Calu3 (cell line): Measurements from ENCODE around the gene GFRA1. TPM values are rescaled to one million over a fixed set of nuclear protein-coding genes. Genes with fewer than 3 reads are reported as not detected.

ENCODE experiments used
- BruUV-seq: library from RNA; stranded (reverse); fragments of 400-500 nt; replicated peaks from 2 replicates; lab custom pipeline; 2021; lab: Mats Ljungman, UMichigan
- CTCF ChIA-PET: fragments of 300-600 bp; sonication (Branson Sonifier 250); formaldehyde crosslinking; loops from one replicate; lab custom pipeline; 2022; ENCODE audit warnings: antibody characterized with exemption; lab: Charles Lee
- DNase-seq: peaks from one replicate; pipeline ENCODE4 v3.0.0; 2022
- H3K27ac Mint-ChIP-seq: one replicate; pipeline ENCODE4 v1.8.0; 2022; ENCODE audit warnings: mixed read lengths; ENCODE audit not compliant: unreplicated experiment
- H3K27me3 Mint-ChIP-seq: one replicate; pipeline ENCODE4 v1.8.0; 2022; ENCODE audit warnings: mixed read lengths; ENCODE audit not compliant: unreplicated experiment
- H3K36me3 Mint-ChIP-seq: one replicate; pipeline ENCODE4 v1.8.0; 2022; ENCODE audit warnings: mild to moderate bottlenecking, moderate library complexity, mixed read lengths; ENCODE audit not compliant: insufficient read depth, unreplicated experiment
- H3K4me1 Mint-ChIP-seq: one replicate; pipeline ENCODE4 v1.8.0; 2022; ENCODE audit warnings: mild to moderate bottlenecking, low read depth, mixed read lengths; ENCODE audit not compliant: unreplicated experiment
- H3K4me3 Mint-ChIP-seq: one replicate; pipeline ENCODE4 v1.8.0; 2022; ENCODE audit warnings: mild to moderate bottlenecking, low read depth, moderate library complexity, mixed read lengths; ENCODE audit not compliant: unreplicated experiment
- H3K9me3 Mint-ChIP-seq: one replicate; pipeline ENCODE4 v1.8.0; 2022; ENCODE audit warnings: low read depth, mixed read lengths; ENCODE audit not compliant: unreplicated experiment
- intact Hi-C: fragments of 100-400 bp; cut with micrococcal nuclease; formaldehyde crosslinking; loops from one replicate; pipeline ENCODE4 v1.10.0; 2022; ENCODE audit not compliant: unreplicated experiment
- total RNA-seq: library from RNA; stranded (reverse); gene quantifications from 2 replicates; pipeline ENCODE4 v1.2.3, GENCODE V29; 2022
- TF ChIP-seq, protein P1 (sequence below): fragments of 200-600 bp; IDR thresholded peaks from one replicate; pipeline ENCODE4 v1.8.0; 2022; ENCODE audit warnings: antibody characterized with exemption; ENCODE audit not compliant: unreplicated experiment

Gene GFRA1
- total RNA-seq, 1 experiment from 2014 or later: not detected

DNA sequence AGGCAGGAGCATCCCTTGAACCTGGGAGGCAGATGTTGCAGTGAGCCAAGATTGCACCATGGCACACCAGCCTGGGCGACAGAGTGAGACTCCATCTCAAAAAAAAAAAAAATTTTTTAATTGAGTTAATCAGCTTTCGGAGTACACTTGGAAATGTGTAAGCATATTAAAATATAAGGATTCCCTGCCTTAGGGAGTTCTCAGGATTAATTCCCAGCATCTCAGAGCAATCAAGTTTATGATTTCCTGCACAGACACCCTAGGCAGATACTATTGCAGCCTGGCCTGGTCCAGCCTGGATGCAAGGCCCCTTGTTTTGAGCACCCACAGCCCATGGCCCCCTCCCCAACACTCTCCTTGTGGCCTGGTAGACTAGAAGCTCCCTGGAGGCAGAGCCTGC, 39.8 kb downstream of the GFRA1 start:
- H3K36me3 Mint-ChIP-seq: no peaks in the 10 kb centered on the region
- CTCF ChIA-PET: no interaction called here
- no peak overlapping the region for H3K27ac Mint-ChIP-seq
- intact Hi-C loops: no loop called here
- no peak overlapping the region for H3K4me3 Mint-ChIP-seq
- no peak for DNase-seq
- no peaks in the 10 kb centered on the region for H3K9me3 Mint-ChIP-seq
- H3K4me1 Mint-ChIP-seq: no peaks in the 10 kb centered on the region
- no TSS peak for BruUV-seq
- TF ChIP-seq, protein P1, sequence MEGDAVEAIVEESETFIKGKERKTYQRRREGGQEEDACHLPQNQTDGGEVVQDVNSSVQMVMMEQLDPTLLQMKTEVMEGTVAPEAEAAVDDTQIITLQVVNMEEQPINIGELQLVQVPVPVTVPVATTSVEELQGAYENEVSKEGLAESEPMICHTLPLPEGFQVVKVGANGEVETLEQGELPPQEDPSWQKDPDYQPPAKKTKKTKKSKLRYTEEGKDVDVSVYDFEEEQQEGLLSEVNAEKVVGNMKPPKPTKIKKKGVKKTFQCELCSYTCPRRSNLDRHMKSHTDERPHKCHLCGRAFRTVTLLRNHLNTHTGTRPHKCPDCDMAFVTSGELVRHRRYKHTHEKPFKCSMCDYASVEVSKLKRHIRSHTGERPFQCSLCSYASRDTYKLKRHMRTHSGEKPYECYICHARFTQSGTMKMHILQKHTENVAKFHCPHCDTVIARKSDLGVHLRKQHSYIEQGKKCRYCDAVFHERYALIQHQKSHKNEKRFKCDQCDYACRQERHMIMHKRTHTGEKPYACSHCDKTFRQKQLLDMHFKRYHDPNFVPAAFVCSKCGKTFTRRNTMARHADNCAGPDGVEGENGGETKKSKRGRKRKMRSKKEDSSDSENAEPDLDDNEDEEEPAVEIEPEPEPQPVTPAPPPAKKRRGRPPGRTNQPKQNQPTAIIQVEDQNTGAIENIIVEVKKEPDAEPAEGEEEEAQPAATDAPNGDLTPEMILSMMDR: no peak
- H3K27me3 Mint-ChIP-seq: peaks cover 31% of the 10 kb centered on the region

DNA sequence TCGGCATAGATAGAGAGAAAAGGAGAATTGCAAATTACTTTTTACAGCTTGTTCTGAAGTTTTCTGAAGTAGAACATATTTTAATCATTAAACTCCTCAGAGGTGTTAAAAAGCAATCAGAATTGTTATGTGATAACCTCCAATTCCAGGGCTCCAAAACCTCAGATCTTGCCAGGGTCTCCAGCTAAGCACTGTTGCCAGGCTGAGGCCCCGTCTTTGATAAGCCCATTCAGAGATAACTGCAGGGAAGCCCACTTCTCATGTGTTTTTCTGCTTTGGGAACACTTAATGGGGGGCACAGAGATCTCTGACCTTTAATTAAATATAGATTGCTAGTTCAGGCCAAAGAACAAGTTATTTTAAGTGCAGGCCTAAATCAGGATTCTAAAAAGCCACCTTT, 40.4 kb downstream of the GFRA1 start:
- Mint-ChIP-seq H3K36me3 (no peaks in the 10 kb centered on the region), H3K4me1 (no peaks in the 10 kb centered on the region), H3K9me3 (no peaks in the 10 kb centered on the region), H3K4me3 (no peak overlapping the region), H3K27ac (no peak overlapping the region), H3K27me3 (peaks cover 26% of the 10 kb centered on the region)
- DNase-seq: no peak
- BruUV-seq: no TSS peak
- CTCF ChIA-PET: interaction anchor here (0.7 kb wide), 1 partner anchor 1995 kb away, joined by 3 read pairs; no protein-coding TSS in a partner anchor
- TF ChIP-seq, protein P1: no peak
- intact Hi-C loops: no loop called here

DNA sequence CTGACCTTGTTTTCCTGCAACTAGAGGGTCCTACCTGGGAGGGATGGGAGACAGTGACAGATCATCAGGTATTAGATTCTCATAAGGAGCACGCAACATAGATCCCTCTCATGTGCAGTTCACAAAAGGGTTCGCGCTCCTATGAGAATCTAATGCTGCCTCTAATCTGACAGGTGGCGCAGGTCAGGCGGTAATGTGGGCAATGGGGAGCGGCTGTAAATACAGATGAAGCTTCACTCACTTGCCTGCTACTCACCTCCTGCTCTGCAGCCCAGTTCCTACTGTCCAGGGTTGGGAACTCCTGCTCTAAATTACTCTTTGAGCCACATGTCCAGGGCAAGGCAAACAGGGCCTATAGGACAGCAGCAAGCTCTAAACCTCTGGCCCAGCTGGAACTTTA, 46.2 kb downstream of the GFRA1 start:
- H3K36me3 Mint-ChIP-seq: no peaks in the 10 kb centered on the region
- H3K27me3 Mint-ChIP-seq: peaks cover 9% of the 10 kb centered on the region
- H3K9me3 Mint-ChIP-seq: no peaks in the 10 kb centered on the region
- H3K4me1 Mint-ChIP-seq: no peaks in the 10 kb centered on the region
- H3K27ac Mint-ChIP-seq: no peak overlapping the region
- no peak for DNase-seq
- BruUV-seq: no TSS peak
- CTCF ChIA-PET: no interaction called here
- no peak overlapping the region for H3K4me3 Mint-ChIP-seq
- TF ChIP-seq, protein P1: no peak
- intact Hi-C loops: no loop called here

DNA sequence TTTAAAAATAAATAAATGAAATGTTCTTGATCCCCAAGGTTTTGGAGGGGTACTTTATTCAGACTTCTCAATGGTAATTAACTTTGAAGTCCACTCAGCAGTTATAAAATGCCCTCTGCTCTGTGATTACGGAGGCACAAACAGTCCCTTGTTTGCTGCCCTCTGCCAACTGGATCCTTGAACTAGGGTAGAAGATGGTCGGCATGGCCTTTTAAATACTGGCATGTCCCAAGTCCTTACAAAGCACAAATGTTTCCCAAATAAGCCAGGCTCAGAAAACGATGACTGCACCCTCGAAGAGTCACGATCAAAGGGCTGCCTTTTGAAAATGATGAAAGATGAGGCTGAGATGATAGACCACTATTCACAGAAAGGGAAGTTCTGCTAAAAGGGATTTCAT, 47.0 kb downstream of the GFRA1 start:
- H3K4me1 Mint-ChIP-seq: no peaks in the 10 kb centered on the region
- H3K36me3 Mint-ChIP-seq: no peaks in the 10 kb centered on the region
- BruUV-seq: no TSS peak
- H3K4me3 Mint-ChIP-seq: no peak overlapping the region
- CTCF ChIA-PET: interaction anchor here (1.0 kb wide), 1 partner anchor 379 kb away, joined by 3 read pairs; no protein-coding TSS in a partner anchor
- no peak overlapping the region for H3K27ac Mint-ChIP-seq
- no peaks in the 10 kb centered on the region for H3K9me3 Mint-ChIP-seq
- no peak for DNase-seq
- H3K27me3 Mint-ChIP-seq: peaks cover 9% of the 10 kb centered on the region
- intact Hi-C loops: no loop called here
- TF ChIP-seq, protein P1: no peak
